ENCODE measurements around the gene ADSS1.
"Not testable (repeated sequence)": the region's sequence is repeated elsewhere in the genome, so short reads cannot be mapped to it uniquely, and the experiment has no call there.

ADSS1 gene

DNA sequence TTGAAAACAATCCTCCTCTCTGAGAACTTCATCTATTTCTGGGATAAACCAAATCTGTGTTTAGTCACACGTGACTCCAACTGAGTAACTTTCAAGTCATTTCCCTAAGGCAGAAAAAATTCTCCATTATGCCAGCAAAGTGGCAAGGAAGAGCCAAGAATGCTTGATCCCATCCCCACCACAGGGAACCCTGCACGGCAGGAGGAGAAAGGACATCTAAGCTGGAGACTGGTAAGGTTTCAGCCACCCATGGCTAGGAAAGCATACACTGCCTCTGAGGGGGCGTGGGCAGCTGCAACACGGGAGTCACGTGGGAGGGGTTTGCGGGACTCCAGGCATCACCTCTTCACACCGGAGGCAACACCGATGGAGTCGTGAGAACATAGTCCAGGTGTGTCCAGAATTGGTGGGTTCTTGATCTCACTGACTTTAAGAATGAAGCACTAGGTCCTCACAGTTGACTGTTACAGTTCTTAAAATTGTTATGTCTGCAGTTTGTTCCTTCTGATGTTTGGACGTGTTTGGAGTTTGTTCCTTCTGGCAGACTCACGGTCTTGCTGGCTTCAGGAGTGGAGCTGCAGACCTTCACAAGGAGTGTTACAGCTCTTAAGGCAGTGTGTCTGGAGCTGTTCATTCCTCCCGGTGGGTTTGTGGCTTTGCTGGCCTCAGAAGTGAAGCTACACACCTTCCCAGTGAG lies 26.2 kb downstream of the ADSS1 start:
- TF ChIP-seq, protein P1, sequence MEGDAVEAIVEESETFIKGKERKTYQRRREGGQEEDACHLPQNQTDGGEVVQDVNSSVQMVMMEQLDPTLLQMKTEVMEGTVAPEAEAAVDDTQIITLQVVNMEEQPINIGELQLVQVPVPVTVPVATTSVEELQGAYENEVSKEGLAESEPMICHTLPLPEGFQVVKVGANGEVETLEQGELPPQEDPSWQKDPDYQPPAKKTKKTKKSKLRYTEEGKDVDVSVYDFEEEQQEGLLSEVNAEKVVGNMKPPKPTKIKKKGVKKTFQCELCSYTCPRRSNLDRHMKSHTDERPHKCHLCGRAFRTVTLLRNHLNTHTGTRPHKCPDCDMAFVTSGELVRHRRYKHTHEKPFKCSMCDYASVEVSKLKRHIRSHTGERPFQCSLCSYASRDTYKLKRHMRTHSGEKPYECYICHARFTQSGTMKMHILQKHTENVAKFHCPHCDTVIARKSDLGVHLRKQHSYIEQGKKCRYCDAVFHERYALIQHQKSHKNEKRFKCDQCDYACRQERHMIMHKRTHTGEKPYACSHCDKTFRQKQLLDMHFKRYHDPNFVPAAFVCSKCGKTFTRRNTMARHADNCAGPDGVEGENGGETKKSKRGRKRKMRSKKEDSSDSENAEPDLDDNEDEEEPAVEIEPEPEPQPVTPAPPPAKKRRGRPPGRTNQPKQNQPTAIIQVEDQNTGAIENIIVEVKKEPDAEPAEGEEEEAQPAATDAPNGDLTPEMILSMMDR (conservative IDR thresholded peaks at IDR 0.05; ENCODE audit: low read depth), result no peak
- ChIA-PET CTCF (interaction anchor here (0.6 to 3.8 kb wide), 3 partner anchors 27 to 45 kb away, joined by 3 to 28 read pairs (median 4); partner anchors contain the start of gene ADSS1), POLR2A (ENCODE audit: low non-redundant PET) (no interaction called here)
- H3K27ac ChIP-seq, result peak overlapping the region; percentile 94
- no peak for DNase-seq (ENCODE audit: low spot score)

DNA sequence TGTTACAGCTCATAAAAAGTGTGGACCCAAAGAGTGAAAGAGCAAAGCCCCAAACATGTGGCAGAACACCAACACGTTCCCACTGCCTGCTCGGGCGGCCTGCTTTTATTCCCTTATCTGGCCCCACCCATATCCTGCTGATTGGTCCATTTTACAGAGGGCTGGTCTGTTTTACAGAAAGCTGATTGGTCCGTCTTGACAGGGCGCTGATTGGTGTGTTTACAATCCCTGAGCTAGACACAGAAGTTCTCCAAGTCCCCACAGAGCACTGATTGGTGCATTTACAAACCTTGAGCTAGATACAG lies 26.7 kb downstream of the ADSS1 start:
- not testable (repeated sequence) for DNase-seq (ENCODE audit: low spot score)
- ChIA-PET CTCF (interaction anchor here (0.6 to 1.1 kb wide), 2 partner anchors 26 to 27 kb away, joined by 3 to 9 read pairs; partner anchors contain the start of gene ADSS1), POLR2A (ENCODE audit: low non-redundant PET) (interaction anchor here (0.7 kb wide), 1 partner anchor 26 kb away, joined by 3 read pairs; the partner anchor contains the start of gene ADSS1)
- H3K27ac ChIP-seq, result peak overlapping the region; percentile 94

DNA sequence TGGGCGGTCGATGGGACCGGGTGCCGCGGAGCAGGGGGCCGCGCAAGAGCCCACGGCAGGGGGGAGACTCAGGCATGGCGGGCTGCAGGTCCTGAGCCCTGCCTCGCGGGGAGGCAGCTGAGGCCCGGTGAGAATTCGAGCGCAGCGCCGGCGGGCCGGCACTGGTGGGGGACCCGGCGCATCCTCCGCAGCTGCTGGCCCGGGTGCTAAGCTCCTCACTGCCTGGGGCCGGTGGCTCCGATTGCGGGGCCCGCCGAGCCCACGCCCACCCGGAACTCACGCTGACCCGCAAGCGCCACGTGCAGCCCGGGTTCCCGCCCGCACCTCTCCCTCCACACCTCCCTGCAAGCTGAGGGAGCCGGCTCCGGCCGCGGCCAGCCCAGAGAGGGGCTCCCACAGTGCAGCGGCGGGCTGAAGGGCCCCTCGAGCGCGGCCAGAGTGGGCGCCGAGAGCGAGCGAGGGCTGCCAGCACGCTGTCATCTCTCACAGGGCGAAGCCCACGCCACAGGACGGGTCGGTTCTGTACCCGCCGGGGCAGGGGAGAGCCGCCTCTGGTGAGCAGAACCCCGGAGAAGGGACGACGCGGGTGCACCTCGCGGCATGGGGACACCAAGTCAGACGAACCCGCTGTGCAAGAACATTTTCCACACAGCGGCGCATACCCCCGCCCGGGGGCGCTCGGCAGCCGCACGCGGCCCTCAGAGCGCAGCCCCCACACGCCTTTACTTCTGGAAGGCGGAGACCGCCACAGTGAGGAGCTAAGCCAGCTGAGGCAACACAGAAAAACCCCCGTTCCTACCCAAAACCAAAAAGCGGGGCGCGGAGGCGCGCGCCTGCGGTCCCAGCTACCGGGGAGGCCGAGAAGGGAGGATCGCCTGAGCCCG lies 27.8 kb downstream of the ADSS1 start:
- no peak for DNase-seq (ENCODE audit: low spot score)
- TF ChIP-seq, protein P1 (conservative IDR thresholded peaks at IDR 0.05; ENCODE audit: low read depth), result peak; percentile 36
- H3K27ac ChIP-seq, result peak overlapping the region; percentile 94
- ChIA-PET POLR2A (ENCODE audit: low non-redundant PET) (interaction anchor here (0.7 to 1.0 kb wide), 3 partner anchors 27 to 115 kb away, joined by 3 read pairs; partner anchors contain the start of gene ADSS1), CTCF (interaction anchor here (0.6 to 1.7 kb wide), 7 partner anchors 20 to 643 kb away, joined by 3 to 9 read pairs (median 3); partner anchors contain the start of gene ADSS1)

DNA sequence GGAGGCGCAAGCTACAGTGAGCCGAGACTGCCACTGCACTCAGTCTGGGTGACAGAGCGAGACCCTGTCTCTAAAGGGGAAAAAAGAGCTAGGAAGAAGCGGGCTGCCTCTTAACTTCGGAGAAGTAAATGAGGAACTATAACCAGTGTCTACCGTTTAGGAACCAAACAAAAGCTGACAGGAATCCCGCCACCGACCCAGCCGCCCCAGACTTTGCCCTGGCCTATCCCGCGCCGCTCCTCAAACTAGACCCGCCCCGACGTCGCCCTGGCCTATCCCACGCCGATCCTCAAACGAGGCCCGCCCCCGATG lies 28.4 kb downstream of the ADSS1 start:
- no peak for DNase-seq (ENCODE audit: low spot score)
- CTCF ChIA-PET, result interaction anchor here (0.6 to 1.7 kb wide), 4 partner anchors 21 to 399 kb away, joined by 3 to 7 read pairs (median 3); no protein-coding TSS in a partner anchor
- POLR2A ChIA-PET (ENCODE audit: low non-redundant PET), result interaction anchor here (0.8 to 1.0 kb wide), 3 partner anchors 70 to 114 kb away, joined by 3 read pairs; no protein-coding TSS in a partner anchor

DNA sequence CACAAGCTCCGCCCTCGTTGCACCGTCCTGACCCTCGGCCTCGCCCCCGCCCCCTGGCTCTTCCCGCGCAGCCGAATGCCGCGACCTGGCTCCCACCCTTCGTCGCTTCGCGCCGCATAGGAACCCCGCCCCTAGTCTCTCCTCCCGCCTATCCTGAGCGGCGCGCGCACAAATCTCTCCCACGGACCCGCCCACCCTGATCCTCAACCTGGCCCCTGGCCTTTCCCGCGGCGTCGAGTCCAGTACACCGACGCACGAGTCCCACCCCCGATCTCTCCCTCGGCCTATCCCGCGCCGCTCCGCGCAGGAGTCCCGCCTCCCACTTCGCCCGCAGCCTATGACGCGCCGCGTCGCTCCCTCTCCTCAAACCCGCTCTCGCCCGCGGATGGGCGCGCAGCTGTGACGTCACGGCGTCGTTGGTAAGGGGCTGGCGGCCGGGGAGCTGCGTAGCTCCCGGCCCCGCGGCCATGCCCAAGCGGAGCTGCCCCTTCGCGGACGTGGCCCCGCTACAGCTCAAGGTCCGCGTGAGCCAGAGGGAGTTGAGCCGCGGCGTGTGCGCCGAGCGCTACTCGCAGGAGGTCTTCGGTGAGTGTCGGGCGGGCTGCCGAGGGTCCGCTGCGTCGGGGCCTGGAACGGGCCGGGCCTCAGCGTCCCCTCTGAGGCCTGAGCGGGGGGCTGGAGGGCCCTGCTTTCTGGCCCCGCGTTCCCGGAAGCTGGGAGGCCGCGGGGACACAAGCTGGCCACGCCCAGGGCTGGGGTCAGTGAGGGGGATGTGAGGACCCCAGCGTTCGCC lies 28.9 kb downstream of the ADSS1 start, which contains the start of gene SIVA1:
TSS of gene SIVA1 (plus strand) at position 413 of the 793 bp plus-strand sequence. CDS start at position 468, 55 bp downstream.
- peak within 1 kb of the TSS; percentile 94 for H3K27ac ChIP-seq
- DNase-seq (ENCODE audit: low spot score), result peak; percentile 98
- TF ChIP-seq, protein P1 (conservative IDR thresholded peaks at IDR 0.05; ENCODE audit: low read depth), result no peak
- ChIA-PET POLR2A (ENCODE audit: low non-redundant PET) (interaction anchor here (0.8 to 1.0 kb wide), 3 partner anchors 71 to 114 kb away, joined by 3 read pairs; no protein-coding TSS in a partner anchor), CTCF (interaction anchor here (0.6 to 1.7 kb wide), 3 partner anchors 21 to 30 kb away, joined by 3 to 7 read pairs (median 3); no protein-coding TSS in a partner anchor)

More for the DNA sequence above, 28.4 kb downstream of the ADSS1 start:
- H3K27ac ChIP-seq, result peak overlapping the region; percentile 94
- TF ChIP-seq, protein P1 (conservative IDR thresholded peaks at IDR 0.05; ENCODE audit: low read depth), result no peak

DNA sequence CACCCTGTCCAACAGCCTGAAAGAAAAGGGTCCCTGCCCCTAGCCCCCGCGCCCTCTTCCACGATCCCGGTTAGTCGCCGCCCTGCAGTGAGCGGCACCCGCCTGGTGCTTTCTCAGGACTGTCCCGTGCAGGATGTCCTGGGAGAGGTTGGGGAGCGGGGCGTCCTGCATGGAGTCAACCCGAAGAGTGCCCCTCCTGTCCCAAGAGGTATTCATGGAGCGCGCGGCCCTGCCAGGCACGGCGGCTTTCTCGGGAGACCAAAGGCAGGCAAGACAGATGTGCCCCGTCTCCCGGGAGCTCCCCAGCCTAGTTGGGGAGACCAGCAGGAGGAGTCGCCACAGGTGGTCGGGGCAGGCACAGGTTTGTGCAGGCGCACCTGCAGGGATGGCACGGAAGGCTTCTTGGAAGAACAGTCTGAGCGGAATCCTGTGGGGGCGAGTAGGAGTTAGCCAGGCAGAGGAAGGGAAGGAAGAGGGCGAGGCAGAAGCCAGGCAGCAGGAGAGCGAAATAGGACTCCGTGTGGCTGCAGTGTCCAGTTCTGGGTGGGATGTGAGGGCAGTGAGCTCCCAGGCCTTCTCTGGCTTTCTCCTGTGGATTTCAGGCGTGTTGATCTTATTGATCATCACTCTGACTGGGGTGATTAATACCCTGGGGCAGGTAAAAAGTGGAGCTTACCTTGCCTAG lies 29.6 kb downstream of the ADSS1 start:
- no peak for DNase-seq (ENCODE audit: low spot score)
- peak overlapping the region; percentile 94 for H3K27ac ChIP-seq
- TF ChIP-seq, protein P1 (conservative IDR thresholded peaks at IDR 0.05; ENCODE audit: low read depth), result no peak
- ChIA-PET CTCF (interaction anchor here (1.7 kb wide), 1 partner anchor 22 kb away, joined by 7 read pairs; no protein-coding TSS in a partner anchor), POLR2A (ENCODE audit: low non-redundant PET) (no interaction called here)

Measured in RWPE1 (cell line).